Ishikawa (cell line): ENCODE data around the gene DLX4.

Experiments used
- CEBPB ChIP-seq: IDR thresholded peaks from 2 replicates; pipeline ENCODE4 v1.6.1; 2012
- CREB1 ChIP-seq: IDR thresholded peaks from 2 replicates; pipeline ENCODE4 v1.6.1; 2012; ENCODE audit warnings: low read depth
- EGR1 ChIP-seq: IDR thresholded peaks from 2 replicates; pipeline ENCODE4 v1.6.1; 2012
- EP300 ChIP-seq: IDR thresholded peaks from 2 replicates; pipeline ENCODE4 v1.6.1; 2012; ENCODE audit warnings: borderline replicate concordance
- FOXM1 ChIP-seq: IDR thresholded peaks from 2 replicates; pipeline ENCODE4 v1.6.1; 2012; ENCODE audit warnings: low read depth, borderline replicate concordance
- NFIC ChIP-seq: IDR thresholded peaks from 2 replicates; pipeline ENCODE4 v1.6.1; 2012
- RAD21 ChIP-seq: IDR thresholded peaks from 2 replicates; pipeline ENCODE4 v1.6.1; 2012; ENCODE audit warnings: low read depth
- TAF1 ChIP-seq: IDR thresholded peaks from 2 replicates; pipeline ENCODE4 v1.6.1; 2012; ENCODE audit warnings: low read depth, mild to moderate bottlenecking
- TEAD4 ChIP-seq: IDR thresholded peaks from 2 replicates; pipeline ENCODE4 v1.6.1; 2012
- USF1 ChIP-seq: IDR thresholded peaks from 2 replicates; pipeline ENCODE4 v1.6.1; 2012
- YY1 ChIP-seq: IDR thresholded peaks from 2 replicates; pipeline ENCODE4 v1.6.1; 2012; ENCODE audit warnings: low read depth
- TF ChIP-seq, protein P1 (sequence below): IDR thresholded peaks from 2 replicates; pipeline ENCODE4 v1.6.1; 2012

DNA sequence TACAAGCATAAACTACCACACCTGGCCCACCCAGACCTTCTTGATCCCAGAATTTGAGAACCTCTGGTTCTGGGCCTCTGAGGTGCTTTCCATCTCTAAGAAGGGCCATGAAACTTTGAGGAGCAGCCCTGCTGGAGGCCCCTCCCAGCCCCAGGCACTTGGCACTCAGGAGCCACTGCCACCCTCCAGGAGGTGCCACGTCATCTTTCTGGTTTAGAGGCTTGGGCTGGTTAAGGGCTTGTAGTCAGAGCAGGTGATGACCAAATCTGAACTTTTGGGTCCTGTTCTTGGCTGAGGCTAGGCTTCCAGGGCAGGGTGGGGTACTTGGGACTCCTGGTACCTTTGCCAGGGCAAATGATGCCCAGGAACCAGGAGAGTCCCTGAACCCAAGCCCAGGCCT, 13.8 kb upstream of the DLX4 start:
- TF ChIP-seq CREB1 (no peak), CEBPB (no peak), EP300 (no peak), USF1 (no peak), FOXM1 (no peak), RAD21 (no peak), EGR1 (no peak), YY1 (no peak), NFIC (no peak), TEAD4 (no peak), TAF1 (no peak)
- TF ChIP-seq, protein P1, sequence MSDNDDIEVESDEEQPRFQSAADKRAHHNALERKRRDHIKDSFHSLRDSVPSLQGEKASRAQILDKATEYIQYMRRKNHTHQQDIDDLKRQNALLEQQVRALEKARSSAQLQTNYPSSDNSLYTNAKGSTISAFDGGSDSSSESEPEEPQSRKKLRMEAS = no peak
